HTR-8/SVneo (cell line): ENCODE measurements around the gene GAS7.
"Not testable (repeated sequence)": the region's sequence is repeated elsewhere in the genome, so short reads cannot be mapped to it uniquely, and the experiment has no call there.

Experiments
- DNase-seq: peaks from one replicate; pipeline ENCODE4 v3.0.0; 2011; ENCODE audit warnings: low spot score, mixed read lengths; ENCODE audit not compliant: insufficient read length
- FAIRE-seq: peaks from 2 replicates; lab custom pipeline; 2011; peaks lifted over from hg19 to GRCh38; lab: Jason Lieb, UNC

GAS7 gene

GRCh38 chr17:10060526-10060925 lies 137.9 kb downstream of the GAS7 start:
- no peak for FAIRE-seq
- DNase-seq, result no peak

- DNase-seq, result no peak
- FAIRE-seq, result no peak
Observed at GRCh38 chr17:10059684-10060211, 138.7 kb downstream of the GAS7 start.

- FAIRE-seq, result no peak
- DNase-seq, result no peak
Observed at GRCh38 chr17:10058921-10059683, 139.3 kb downstream of the GAS7 start.

- FAIRE-seq, DNase-seq: not testable (repeated sequence)
Observed at GRCh38 chr17:10057466-10057865, 140.9 kb downstream of the GAS7 start.

- DNase-seq, result no peak
- no peak for FAIRE-seq
Observed at GRCh38 chr17:10055262-10055975, 143.0 kb downstream of the GAS7 start.

- DNase-seq (no peak), FAIRE-seq (no peak)
Observed at GRCh38 chr17:10053782-10054540, 144.4 kb downstream of the GAS7 start.

GRCh38 chr17:10052106-10052813 lies 146.1 kb downstream of the GAS7 start:
- no peak for DNase-seq
- no peak for FAIRE-seq

- DNase-seq (no peak), FAIRE-seq (no peak)
Observed at GRCh38 chr17:10051112-10051511, 147.3 kb downstream of the GAS7 start.

GRCh38 chr17:10050597-10051101 lies 147.8 kb downstream of the GAS7 start:
- no peak for FAIRE-seq

GRCh38 chr17:10048629-10049350 lies 149.6 kb downstream of the GAS7 start:
- DNase-seq, result no peak
- no peak for FAIRE-seq

More at GRCh38 chr17:10050597-10051101, 147.8 kb downstream of the GAS7 start:
- no peak for DNase-seq

- no peak for DNase-seq
Observed at GRCh38 chr17:10046786-10047785, 151.3 kb downstream of the GAS7 start.

GRCh38 chr17:10045871-10046658 lies 152.3 kb downstream of the GAS7 start:
- FAIRE-seq, result no peak
- DNase-seq, result no peak

More at GRCh38 chr17:10046786-10047785, 151.3 kb downstream of the GAS7 start:
- no peak for FAIRE-seq

GRCh38 chr17:10042589-10043244 lies 155.7 kb downstream of the GAS7 start:
- no peak for DNase-seq
- FAIRE-seq, result no peak

GRCh38 chr17:10041916-10042588 lies 156.4 kb downstream of the GAS7 start:
- FAIRE-seq (no peak), DNase-seq (no peak)

GRCh38 chr17:10041287-10041612 lies 157.2 kb downstream of the GAS7 start:
- no peak for FAIRE-seq
- no peak for DNase-seq

GRCh38 chr17:10036511-10037061 lies 161.8 kb downstream of the GAS7 start:
- FAIRE-seq (no peak), DNase-seq (no peak)
